ENCODE results near the gene ACAD9. TPM values are rescaled to one million over a fixed set of nuclear protein-coding genes. Genes with fewer than 3 reads are reported as not detected.

ACAD9 gene
- total RNA-seq, 4 donors from 2014 or later = 41.3 to 52.7 (median 43.1) TPM

- TF ChIP-seq CTCF (IDR thresholded peaks at IDR 0.05) (no peak), POLR2A (IDR thresholded peaks at IDR 0.05) (no peak)
- no peaks in the 10 kb centered on the region for H3K27me3 ChIP-seq
- no peaks in the 10 kb centered on the region for H3K4me1 ChIP-seq
- peaks cover 51 to 100% (median 79%) of the 10 kb centered on the region in 3 donors for H3K36me3 ChIP-seq
- H3K27ac ChIP-seq = no peak overlapping the region
- WGBS, 2 donors = 40 to 91% methylated on average over 1 to 4 of the region's 15 CpGs
- H3K9me3 ChIP-seq = no peaks in the 10 kb centered on the region
- no peak overlapping the region for H3K4me3 ChIP-seq
- intact Hi-C loops (cut with DNase I) = no loop called here
- no peak for DNase-seq
Measured at GRCh38 chr3:128907706-128908445, 28.5 kb downstream of the ACAD9 start.

- Histone ChIP-seq H3K4me3 (no peak overlapping the region), H3K9me3 (no peaks in the 10 kb centered on the region), H3K4me1 (no peaks in the 10 kb centered on the region), H3K36me3 (peaks cover 60 to 100% (median 69%) of the 10 kb centered on the region in 3 donors), H3K27me3 (no peaks in the 10 kb centered on the region), H3K27ac (no peak overlapping the region)
- no peak for TF ChIP-seq POLR2A (IDR thresholded peaks at IDR 0.05)
- WGBS, 2 donors = 100% methylated on average over 3 of the region's 6 CpGs; no CpG with 5 or more reads in 1 of the 2 donors
- DNase-seq = no peak
- intact Hi-C loops (cut with DNase I) = no loop called here
Measured at GRCh38 chr3:128908951-128909350, 29.5 kb downstream of the ACAD9 start.

- intact Hi-C loops (cut with DNase I) = no loop called here
- WGBS, 2 donors = 93 to 100% methylated on average over 1 to 8 of the region's 13 CpGs
- no peak for DNase-seq
- no peak overlapping the region for H3K4me3 ChIP-seq
- no peak overlapping the region for H3K27ac ChIP-seq
- H3K36me3 ChIP-seq = peaks cover 62 to 100% (median 63%) of the 10 kb centered on the region in 3 donors
- no peaks in the 10 kb centered on the region for H3K27me3 ChIP-seq
- no peaks in the 10 kb centered on the region for H3K9me3 ChIP-seq
- H3K4me1 ChIP-seq = no peaks in the 10 kb centered on the region
- TF ChIP-seq POLR2A (IDR thresholded peaks at IDR 0.05) (no peak), CTCF (IDR thresholded peaks at IDR 0.05) (no peak)
Measured at GRCh38 chr3:128910006-128910405, 30.6 kb downstream of the ACAD9 start.

GRCh38 chr3:128911911-128912310 lies 32.5 kb downstream of the ACAD9 start:
- WGBS, 2 donors = 88 to 92% methylated on average over 4 to 6 of the region's 7 CpGs
- H3K36me3 ChIP-seq = peaks cover 55 to 100% (median 56%) of the 10 kb centered on the region in 3 donors

GRCh38 chr3:128914966-128915645 lies 35.7 kb downstream of the ACAD9 start:
- Histone ChIP-seq H3K9me3 (peaks cover 0 to under 1% (median 0%) of the 10 kb centered on the region in 3 donors), H3K4me3 (no peak overlapping the region), H3K4me1 (no peaks in the 10 kb centered on the region), H3K27me3 (no peaks in the 10 kb centered on the region), H3K27ac (no peak overlapping the region), H3K36me3 (peaks cover 36 to 78% (median 38%) of the 10 kb centered on the region in 3 donors)
- TF ChIP-seq CTCF (IDR thresholded peaks at IDR 0.05) = no peak
- TF ChIP-seq POLR2A (IDR thresholded peaks at IDR 0.05) = no peak
- no peak for DNase-seq
- WGBS, 2 donors = 94 to 95% methylated on average over 5 to 6 of the region's 10 CpGs
- intact Hi-C loops (cut with DNase I) = no loop called here

More at GRCh38 chr3:128911911-128912310, 32.5 kb downstream of the ACAD9 start:
- DNase-seq = no peak
- no peak overlapping the region for H3K4me3 ChIP-seq
- no peak overlapping the region for H3K27ac ChIP-seq
- no peak for TF ChIP-seq CTCF (IDR thresholded peaks at IDR 0.05)
- TF ChIP-seq POLR2A (IDR thresholded peaks at IDR 0.05) = no peak
- no peaks in the 10 kb centered on the region for H3K4me1 ChIP-seq
- intact Hi-C loops (cut with DNase I) = no loop called here
- no peaks in the 10 kb centered on the region for H3K27me3 ChIP-seq
- H3K9me3 ChIP-seq = no peaks in the 10 kb centered on the region
